AG10803 (cell line): ENCODE data around the gene CPNE4.
"Not testable (repeated sequence)": the region's sequence is repeated elsewhere in the genome, so short reads cannot be mapped to it uniquely, and the experiment has no call there.

Experiments
- DNase-seq: peaks from one replicate; pipeline ENCODE4 v3.0.0; 2010; ENCODE audit warnings: low read depth
- H3K4me3 ChIP-seq: 2 replicates; pipeline ENCODE4 v1.5.1; 2011; ENCODE audit warnings: mild to moderate bottlenecking, low read length, control low read depth
- TF ChIP-seq, protein P1 (sequence below): conservative IDR thresholded peaks from 2 replicates; pipeline ENCODE4 v1.5.1; 2011; ENCODE audit warnings: mild to moderate bottlenecking, low read length, control low read depth, inconsistent platforms

Gene CPNE4

DNA sequence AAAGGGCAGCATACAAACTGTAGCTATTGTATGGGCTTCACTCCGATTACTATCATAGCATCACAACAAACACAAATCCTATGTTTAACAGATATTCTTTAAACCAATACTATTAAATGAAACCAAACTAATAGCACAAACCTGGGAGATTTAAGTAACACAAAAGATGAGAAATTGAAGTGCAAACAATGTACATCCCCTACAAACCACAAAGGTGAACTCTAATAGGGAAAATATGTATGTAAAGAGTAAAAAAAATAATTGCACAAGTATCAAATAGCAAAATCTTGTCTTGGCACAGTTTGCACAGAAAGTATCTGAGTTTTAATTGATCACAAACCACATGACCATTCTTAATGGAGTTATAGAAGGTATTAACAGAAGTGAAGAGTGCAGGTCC, 138.5 kb downstream of the CPNE4 start:
- no peak for DNase-seq
- TF ChIP-seq, protein P1, sequence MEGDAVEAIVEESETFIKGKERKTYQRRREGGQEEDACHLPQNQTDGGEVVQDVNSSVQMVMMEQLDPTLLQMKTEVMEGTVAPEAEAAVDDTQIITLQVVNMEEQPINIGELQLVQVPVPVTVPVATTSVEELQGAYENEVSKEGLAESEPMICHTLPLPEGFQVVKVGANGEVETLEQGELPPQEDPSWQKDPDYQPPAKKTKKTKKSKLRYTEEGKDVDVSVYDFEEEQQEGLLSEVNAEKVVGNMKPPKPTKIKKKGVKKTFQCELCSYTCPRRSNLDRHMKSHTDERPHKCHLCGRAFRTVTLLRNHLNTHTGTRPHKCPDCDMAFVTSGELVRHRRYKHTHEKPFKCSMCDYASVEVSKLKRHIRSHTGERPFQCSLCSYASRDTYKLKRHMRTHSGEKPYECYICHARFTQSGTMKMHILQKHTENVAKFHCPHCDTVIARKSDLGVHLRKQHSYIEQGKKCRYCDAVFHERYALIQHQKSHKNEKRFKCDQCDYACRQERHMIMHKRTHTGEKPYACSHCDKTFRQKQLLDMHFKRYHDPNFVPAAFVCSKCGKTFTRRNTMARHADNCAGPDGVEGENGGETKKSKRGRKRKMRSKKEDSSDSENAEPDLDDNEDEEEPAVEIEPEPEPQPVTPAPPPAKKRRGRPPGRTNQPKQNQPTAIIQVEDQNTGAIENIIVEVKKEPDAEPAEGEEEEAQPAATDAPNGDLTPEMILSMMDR = no peak
- H3K4me3 ChIP-seq = no peak overlapping the region

DNA sequence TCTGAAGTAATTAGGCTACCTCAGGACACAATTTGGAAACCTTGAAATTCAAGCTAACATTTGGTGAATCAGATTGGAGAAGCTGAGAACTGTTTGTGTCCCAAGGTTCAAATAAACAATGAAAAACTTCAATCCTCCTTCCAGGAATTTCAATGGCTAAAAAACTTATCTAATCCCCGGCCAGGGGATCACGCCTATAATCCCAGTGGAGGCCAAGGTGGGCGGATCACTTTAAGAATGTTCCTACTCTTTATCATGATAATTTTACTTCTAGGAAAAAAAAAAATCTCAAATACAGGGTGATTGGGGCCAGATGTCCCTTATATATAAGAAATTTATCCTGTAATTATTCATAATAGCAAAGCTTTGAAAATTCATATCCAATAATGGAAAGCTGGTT, 139.0 kb downstream of the CPNE4 start:
- no peak for DNase-seq
- H3K4me3 ChIP-seq = no peak overlapping the region
- TF ChIP-seq, protein P1 = no peak

DNA sequence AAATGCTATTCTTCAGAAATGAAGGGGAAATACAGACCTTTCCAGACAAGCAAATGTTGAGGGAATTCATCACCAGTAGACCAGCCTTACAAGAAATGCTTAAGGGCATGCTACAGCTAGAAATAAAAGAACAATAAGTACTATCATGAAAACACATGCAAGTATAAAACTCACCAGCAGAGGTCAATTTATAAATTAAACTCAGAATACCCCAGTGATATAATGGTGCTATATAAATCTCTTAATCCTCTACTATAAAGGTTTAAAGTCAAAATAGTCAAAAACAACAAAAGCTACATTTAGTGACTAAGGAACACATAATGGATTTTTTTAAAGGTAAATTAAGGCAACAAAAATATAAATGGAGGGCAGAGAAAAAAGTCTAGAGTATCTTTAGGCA, 142.5 kb downstream of the CPNE4 start:
- DNase-seq = no peak
- TF ChIP-seq, protein P1 = peak; percentile 22; the same call in 1 of the 2 replicates
- no peak overlapping the region for H3K4me3 ChIP-seq

DNA sequence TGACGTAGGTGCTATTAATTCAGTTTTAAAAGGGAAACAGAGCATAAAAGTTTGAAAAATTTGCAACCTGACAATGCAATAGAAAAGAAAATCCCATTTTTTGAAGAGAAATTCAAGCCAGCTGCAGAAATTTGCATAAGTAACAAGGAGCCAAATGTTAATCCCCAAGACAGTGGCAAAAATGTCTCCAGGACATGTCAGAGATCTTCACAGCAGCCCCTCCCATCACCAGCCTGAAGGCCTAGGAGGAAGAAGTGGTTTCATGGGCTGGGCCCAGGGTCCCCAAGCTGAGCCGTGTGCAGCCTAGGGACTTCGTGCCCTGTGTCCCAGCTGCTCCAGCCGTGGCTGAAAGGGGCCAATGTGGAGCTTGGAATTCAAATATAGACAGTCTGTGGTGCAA, 148.9 kb downstream of the CPNE4 start:
- DNase-seq, H3K4me3 ChIP-seq: not testable (repeated sequence)

DNA sequence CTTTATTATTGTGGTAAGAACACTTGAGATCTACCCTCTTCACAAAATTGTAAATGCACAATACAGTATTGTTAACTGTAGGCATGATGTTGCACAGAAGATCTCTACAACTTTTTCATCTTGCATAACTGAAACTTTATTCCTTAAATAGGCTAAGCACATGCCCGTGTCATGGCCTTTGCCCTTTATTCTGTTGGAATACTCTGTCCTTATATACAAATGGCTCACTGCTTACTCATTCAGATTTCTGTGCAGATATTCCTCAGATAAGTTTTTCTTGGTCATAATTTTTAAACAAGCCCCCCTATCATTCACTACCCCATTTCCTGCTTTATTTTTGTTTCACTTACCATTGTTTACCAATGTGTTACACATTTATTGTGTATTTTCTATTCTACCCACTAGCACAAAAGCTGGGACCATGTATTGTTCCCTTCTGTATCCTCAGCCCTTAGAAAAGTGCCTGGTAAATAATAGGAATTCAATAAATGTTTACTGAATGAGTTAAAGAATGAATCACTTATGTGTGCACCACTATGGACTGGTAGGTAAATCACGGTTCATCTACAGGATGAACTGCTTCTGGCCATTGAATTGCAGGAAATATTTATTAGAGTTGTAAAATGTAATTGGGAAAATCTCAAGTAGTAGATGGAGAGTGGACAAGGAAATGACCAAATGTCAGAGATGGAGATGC, 151.0 kb downstream of the CPNE4 start:
- no peak overlapping the region for H3K4me3 ChIP-seq
- TF ChIP-seq, protein P1 = no peak
- no peak for DNase-seq

DNA sequence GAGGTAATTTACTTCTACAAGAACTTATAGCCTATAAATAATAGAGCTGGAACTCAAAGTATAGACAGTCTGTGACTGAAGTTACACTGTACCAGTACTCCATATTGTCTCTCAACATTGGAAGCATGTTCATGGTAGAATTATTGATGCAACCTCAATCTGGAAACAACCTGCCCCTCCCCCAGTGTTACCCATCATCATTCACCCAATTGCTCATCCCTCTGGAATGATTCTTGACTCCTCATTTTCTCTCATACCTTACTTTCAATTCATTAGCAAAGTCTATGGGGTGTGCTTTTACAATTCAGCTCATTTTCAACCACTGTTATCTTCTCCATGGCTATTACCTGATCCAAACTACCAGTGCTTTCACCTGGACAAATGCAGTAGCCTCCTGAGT, 151.7 kb downstream of the CPNE4 start:
- no peak overlapping the region for H3K4me3 ChIP-seq
- TF ChIP-seq, protein P1 = no peak
- DNase-seq = no peak

DNA sequence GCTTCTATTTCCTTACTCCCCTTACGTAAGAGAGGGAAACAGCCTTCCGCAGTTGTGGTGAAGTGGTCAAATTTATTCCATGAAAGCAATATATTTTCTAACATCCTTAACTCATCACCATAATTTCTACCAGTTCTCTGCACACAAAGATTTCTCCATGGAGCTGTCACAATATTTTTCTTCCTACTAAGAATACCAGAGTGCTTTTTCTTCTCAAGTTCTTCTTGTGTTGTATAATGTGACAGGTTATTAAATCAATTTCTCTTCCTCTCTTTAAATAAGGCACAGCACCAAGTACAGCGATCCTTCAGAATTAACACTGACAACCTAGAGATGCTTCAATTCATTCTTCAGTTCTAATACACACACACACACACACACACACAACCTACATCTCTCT, 153.0 kb downstream of the CPNE4 start:
- TF ChIP-seq, protein P1 = no peak
- no peak overlapping the region for H3K4me3 ChIP-seq
- no peak for DNase-seq
